HG02870 (cell line): ENCODE data around the gene KDM4B.
"Not testable (repeated sequence)": the region's sequence is repeated elsewhere in the genome, so short reads cannot be mapped to it uniquely, and the experiment has no call there.

ENCODE experiments used
- ATAC-seq: cut with Tn5 transposase; IDR thresholded peaks from one replicate; pipeline ENCODE4 v1.9.1; 2021; ENCODE audit warnings: mild to moderate bottlenecking, moderate library complexity; ENCODE audit not compliant: unreplicated experiment

KDM4B gene

GRCh38 chr19:5011476-5012238, 42.7 kb downstream of the KDM4B start:
- ATAC-seq: no peak

GRCh38 chr19:5012688-5013457, 44.0 kb downstream of the KDM4B start:
- ATAC-seq: no peak

- ATAC-seq: no peak
Measured at GRCh38 chr19:5013761-5014160, 44.8 kb downstream of the KDM4B start.

- no peak for ATAC-seq
Measured at GRCh38 chr19:5014941-5015340, 46.0 kb downstream of the KDM4B start.

- no peak for ATAC-seq
Measured at GRCh38 chr19:5016268-5016667, 47.4 kb downstream of the KDM4B start.

- no peak for ATAC-seq
Measured at GRCh38 chr19:5016781-5017180, 47.9 kb downstream of the KDM4B start.

GRCh38 chr19:5017235-5017634, 48.3 kb downstream of the KDM4B start:
- no peak for ATAC-seq

- ATAC-seq: no peak
Measured at GRCh38 chr19:5018224-5019015, 49.5 kb downstream of the KDM4B start.

- ATAC-seq: no peak
Measured at GRCh38 chr19:5020368-5020767, 51.5 kb downstream of the KDM4B start.

GRCh38 chr19:5021046-5021445, 52.1 kb downstream of the KDM4B start:
- ATAC-seq: no peak

GRCh38 chr19:5022066-5022860, 53.4 kb downstream of the KDM4B start:
- ATAC-seq: no peak

GRCh38 chr19:5023128-5023571, 54.2 kb downstream of the KDM4B start:
- no peak for ATAC-seq

GRCh38 chr19:5024282-5024681, 55.4 kb downstream of the KDM4B start:
- ATAC-seq: no peak

GRCh38 chr19:5025027-5025426, 56.1 kb downstream of the KDM4B start:
- ATAC-seq: no peak

GRCh38 chr19:5026706-5027273, 57.9 kb downstream of the KDM4B start:
- no peak for ATAC-seq

- no peak for ATAC-seq
Measured at GRCh38 chr19:5028229-5028886, 59.4 kb downstream of the KDM4B start.

- ATAC-seq: not testable (repeated sequence)
Measured at GRCh38 chr19:5029596-5029995, 60.7 kb downstream of the KDM4B start.

- ATAC-seq: no peak
Measured at GRCh38 chr19:5030136-5030820, 61.4 kb downstream of the KDM4B start.

GRCh38 chr19:5030822-5031221, 61.9 kb downstream of the KDM4B start:
- ATAC-seq: no peak
